GM21717 (cell line): ENCODE measurements around the gene IL17RC.
A peak's percentile ranks its signal among the peaks of the same experiment; 100 is the strongest.
"Not testable (repeated sequence)": the region's sequence is repeated elsewhere in the genome, so short reads cannot be mapped to it uniquely, and the experiment has no call there.

Experiments used
- ATAC-seq: cut with Tn5 transposase; IDR thresholded peaks from one replicate; pipeline ENCODE4 v1.9.1; 2021; ENCODE audit warnings: mild to moderate bottlenecking, moderate library complexity; ENCODE audit not compliant: unreplicated experiment

The IL17RC gene, protein sequence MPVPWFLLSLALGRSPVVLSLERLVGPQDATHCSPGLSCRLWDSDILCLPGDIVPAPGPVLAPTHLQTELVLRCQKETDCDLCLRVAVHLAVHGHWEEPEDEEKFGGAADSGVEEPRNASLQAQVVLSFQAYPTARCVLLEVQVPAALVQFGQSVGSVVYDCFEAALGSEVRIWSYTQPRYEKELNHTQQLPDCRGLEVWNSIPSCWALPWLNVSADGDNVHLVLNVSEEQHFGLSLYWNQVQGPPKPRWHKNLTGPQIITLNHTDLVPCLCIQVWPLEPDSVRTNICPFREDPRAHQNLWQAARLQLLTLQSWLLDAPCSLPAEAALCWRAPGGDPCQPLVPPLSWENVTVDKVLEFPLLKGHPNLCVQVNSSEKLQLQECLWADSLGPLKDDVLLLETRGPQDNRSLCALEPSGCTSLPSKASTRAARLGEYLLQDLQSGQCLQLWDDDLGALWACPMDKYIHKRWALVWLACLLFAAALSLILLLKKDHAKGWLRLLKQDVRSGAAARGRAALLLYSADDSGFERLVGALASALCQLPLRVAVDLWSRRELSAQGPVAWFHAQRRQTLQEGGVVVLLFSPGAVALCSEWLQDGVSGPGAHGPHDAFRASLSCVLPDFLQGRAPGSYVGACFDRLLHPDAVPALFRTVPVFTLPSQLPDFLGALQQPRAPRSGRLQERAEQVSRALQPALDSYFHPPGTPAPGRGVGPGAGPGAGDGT

GRCh38 chr3:9916734-9917680 is at the start of gene IL17RC:
TSS of gene IL17RC (plus strand) at chr3:9917098. CDS start at chr3:9917316, 218 bp downstream.
- no peak for ATAC-seq

DNA sequence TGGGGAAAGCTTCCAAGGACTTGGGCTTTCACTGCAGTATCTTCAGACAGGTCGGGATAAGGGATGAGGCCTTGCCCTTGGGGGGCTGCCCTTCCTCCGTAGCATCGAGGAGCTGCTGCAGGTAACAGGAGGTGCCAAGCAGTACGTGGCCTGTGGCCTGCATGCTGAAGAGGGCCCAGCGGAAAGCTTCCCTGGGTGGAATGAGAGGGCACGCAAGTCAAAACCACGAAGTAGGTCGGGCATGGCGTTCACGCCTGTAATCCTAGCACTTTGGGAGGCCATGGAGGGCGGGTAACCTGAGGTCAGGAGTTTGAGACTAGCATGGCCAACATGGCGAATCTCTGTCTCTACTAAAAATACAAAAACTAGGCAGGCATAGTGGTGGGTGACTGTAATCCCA is 49.8 kb upstream of the IL17RC start:
- no peak for ATAC-seq

GRCh38 chr3:9869955-9870354 is 46.9 kb upstream of the IL17RC start:
- ATAC-seq, result no peak

- ATAC-seq, result no peak
Measured at GRCh38 chr3:9870978-9871377, 45.9 kb upstream of the IL17RC start.

- not testable (repeated sequence) for ATAC-seq
Measured at GRCh38 chr3:9872067-9872466, 44.8 kb upstream of the IL17RC start.

DNA sequence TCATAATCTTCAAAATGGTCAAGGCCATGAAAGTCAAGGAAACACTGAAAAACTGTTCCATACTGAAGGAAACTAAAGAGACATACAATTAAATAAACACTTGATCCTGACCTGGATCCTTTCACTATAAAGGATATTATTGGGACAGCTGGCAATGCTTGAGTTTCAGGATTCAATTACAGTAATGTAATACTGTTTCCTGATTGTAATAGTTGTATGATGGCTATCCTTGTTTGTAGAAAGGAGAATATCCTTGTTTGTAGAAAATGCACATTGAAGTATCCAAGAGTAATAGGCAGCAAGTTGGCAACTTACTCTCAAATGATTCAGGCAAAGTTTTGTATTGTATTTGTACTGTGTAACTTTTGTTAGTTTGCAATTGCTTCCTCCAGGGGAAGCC is 41.5 kb upstream of the IL17RC start:
- no peak for ATAC-seq

GRCh38 chr3:9876255-9876654 is 40.6 kb upstream of the IL17RC start:
- ATAC-seq, result not testable (repeated sequence)

DNA sequence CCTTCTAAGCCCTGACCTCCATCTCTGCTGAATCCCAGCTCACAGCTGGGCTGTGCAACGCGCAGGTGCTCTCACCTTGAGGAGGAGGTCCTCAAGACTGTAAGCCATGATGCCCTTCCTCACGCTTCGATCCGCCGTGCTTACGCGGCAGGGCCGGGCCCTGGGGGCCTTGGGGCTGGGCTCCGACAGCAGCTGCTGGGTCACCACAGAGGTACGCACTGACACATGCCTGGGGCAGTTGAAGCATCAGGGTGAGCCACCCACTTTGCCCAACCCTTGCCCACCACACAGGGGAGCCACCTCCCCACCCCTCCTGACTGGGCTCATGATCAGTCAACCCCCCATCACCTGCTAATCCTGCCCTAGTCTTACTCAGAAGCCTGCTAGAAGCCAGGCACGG is 39.9 kb upstream of the IL17RC start:
- no peak for ATAC-seq

GRCh38 chr3:9878700-9879099 is 38.2 kb upstream of the IL17RC start:
- no peak for ATAC-seq

DNA sequence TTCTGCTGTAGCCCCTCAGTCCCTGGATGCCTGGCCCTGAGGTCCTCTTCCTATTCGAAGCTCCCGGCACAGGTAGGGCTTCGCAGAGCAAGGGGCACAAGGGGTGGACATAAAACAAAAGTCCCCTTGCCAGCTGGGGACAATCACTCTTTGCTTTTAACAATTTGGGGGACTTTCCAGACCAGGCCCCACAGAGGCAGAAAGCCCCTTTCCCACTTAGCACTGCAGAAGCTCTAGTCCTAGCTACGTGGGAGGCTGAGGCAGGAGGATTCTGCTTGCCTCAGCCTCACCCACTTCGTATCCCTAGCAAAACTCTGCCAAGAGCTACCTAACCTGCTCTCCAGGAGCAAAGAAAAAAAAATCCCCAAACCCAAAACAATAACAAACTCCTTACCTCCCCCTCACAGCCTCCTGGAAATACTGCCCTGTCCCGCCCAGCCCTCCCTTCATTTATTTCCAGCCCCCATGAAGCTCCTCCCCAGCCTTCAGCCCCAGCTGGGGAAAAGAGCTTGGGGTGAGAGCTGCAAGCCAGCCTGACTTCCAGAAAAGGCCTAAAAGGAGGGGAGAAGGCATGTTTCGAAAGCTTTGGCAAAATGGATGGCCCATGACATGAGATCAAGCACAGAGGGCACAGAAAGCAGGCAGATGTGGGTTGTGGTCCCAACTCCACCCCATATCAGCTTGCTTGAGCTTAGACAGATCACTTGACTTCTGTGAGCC is 36.9 kb upstream of the IL17RC start, which contains the start of gene CIDEC:
Gene CIDEC (minus strand): TSS at position 424 of the 720 bp plus-strand sequence. CDS start 1,767 bp downstream, outside the sequence.
- no peak for ATAC-seq

DNA sequence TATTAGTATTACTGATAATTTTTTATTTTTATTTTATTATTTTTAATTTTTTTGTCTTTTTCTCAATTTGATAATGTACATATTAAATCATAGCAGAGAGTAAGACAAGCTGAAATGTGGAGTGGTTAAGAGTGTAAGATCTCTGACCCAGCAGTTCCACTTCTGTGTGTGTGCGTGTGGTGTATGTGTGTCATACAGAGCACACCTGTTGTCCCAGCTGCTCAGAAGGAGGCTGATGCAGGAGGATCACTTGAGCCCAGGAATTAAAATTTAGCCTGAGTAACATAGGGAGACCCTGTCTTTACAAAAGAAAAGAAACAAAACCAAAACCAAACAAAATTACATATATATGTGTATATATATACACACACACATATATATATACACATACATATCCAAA is 35.5 kb upstream of the IL17RC start:
- ATAC-seq, result no peak

GRCh38 chr3:9883706-9884554 is 33.0 kb upstream of the IL17RC start:
- no peak for ATAC-seq

- no peak for ATAC-seq
Measured at GRCh38 chr3:9884555-9885165, 32.2 kb upstream of the IL17RC start.

GRCh38 chr3:9886328-9886727 is 30.6 kb upstream of the IL17RC start:
- no peak for ATAC-seq

DNA sequence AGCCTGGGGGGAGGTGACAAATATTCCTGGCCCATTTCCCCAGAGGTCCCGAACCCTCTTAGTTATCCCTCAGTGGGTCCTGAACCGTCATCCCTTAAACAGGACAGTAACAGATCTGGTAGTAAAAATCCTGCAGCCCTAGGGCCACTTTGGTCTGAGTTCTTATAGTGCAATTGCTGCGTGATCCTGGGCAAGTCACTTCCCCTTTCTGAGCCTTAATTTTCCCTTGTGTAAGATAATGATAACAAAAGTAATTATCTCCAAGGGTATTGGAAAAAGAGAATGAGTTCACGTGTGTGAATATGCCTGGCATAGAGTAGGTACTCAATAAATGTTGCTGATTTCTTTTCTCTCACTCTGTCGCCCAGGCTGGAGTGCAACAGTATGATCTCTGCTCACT is 29.4 kb upstream of the IL17RC start:
- ATAC-seq, result no peak

- no peak for ATAC-seq
Measured at GRCh38 chr3:9888540-9888939, 28.4 kb upstream of the IL17RC start.

GRCh38 chr3:9889405-9889804 is 27.5 kb upstream of the IL17RC start:
- ATAC-seq, result no peak

DNA sequence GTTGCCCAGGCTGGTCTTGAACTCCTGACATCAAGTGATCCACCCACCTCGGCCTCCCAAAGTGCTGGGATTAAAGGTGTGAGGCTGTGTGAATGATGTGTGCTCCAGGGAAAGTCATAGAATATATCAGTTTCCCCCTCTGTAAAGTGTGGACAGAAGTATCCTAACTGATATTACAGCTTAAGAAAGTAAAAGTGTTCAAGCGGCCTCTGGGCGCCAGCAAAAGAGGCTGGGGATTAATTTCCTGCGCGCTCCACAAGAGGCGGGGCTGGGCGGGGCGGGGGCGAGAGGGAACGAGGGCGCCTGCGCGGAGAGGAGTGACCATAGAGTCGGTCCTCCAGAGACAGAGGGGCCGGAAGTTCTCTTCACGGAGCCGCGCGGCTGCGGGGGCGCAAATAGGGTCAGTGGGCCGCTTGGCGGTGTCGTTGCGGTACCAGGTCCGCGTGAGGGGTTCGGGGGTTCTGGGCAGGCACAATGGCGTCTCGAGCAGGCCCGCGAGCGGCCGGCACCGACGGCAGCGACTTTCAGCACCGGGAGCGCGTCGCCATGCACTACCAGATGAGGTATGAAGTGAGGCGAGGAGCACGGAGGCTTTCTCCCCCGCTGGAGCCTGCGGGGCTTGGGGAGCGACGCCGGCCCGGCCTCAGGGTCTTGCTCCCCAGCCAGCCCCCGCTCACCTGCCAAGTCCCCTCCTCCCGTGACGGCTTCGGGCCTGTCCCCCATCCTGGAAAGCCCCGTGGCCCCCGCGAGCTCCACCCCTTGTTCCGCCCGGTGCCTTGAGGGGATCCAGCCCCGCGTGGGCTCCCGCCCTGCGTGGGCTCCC is 26.4 kb upstream of the IL17RC start, which contains the start of gene JAGN1:
Gene JAGN1 (plus strand): TSS at position 362 of the 823 bp plus-strand sequence. CDS start 113 bp downstream, at position 475.
- ATAC-seq, result peak; percentile 71
